ENCODE results near the gene NEU2. TPM values are rescaled to one million over a fixed set of nuclear protein-coding genes. Genes with fewer than 3 reads are reported as not detected.

NEU2 gene
- total RNA-seq, 1 experiment from 2014 or later: not detected

DNA sequence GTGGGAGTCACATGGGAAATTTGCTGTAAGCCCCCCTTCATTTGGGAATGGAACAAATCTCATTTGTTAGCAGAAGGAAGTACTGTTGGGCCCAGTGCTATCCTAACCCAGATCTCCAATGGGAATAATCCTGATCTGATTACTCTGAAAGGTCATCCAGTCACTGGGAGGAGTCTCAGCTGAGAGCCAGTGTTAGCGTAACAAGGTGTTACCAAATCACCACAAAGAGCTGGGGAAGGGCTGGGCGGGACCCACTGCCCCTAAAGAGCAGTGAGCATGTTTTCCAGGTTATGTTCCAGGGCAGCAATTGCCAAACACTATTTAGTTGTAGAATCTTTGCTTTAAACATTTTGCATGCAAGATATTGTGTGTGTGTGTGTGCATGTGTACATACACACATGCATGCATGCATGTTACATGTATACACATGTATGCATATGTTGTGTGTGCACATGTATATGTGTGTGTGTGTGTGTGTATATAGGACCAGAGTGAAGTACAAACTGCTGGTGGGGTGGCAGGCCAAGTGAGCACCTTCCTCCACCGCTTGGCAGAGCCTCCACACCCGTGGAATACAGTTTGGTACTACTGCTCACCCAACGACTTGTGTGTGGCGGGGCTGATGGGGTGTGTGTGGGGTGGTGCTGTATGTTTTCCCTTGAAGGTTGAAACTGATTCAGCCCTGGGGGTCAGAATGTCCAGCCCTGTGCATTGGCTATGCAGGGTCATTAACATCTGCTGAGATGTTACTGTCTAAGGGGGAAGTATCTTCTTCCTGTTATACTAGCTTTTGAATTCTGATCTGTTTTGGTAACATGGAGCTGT is 42.9 kb downstream of the NEU2 start:
- Histone ChIP-seq H3T11ph (ENCODE audit: low read length) (no peak overlapping the region), H3K9ac (ENCODE audit: extremely low read depth, insufficient read length, low read length) (no peak overlapping the region), H4K8ac (replicated peaks; ENCODE audit: insufficient read length, low read depth, low read length) (no peak overlapping the region), H3K27me3 (ENCODE audit: insufficient read depth, low read length) (no peaks in the 10 kb centered on the region), H4K91ac (ENCODE audit: insufficient read length, low read depth, low read length) (no peak overlapping the region), H2BK12ac (ENCODE audit: insufficient read length, low read depth, low read length) (no peak overlapping the region), H2BK120ac (ENCODE audit: low read depth, low read length, poor library complexity, severe bottlenecking) (no peak overlapping the region), H3K23ac (ENCODE audit: insufficient read length, low read depth, low read length) (no peak overlapping the region), H2BK15ac (ENCODE audit: low read depth, low read length) (no peak overlapping the region), H3K56ac (ENCODE audit: insufficient read length, low read depth, low read length) (no peak overlapping the region), H3K79me2 (ENCODE audit: insufficient read depth, low read length) (no peaks in the 10 kb centered on the region), H4K20me1 (ENCODE audit: control insufficient read depth, insufficient read depth, insufficient read length) (no peaks in the 10 kb centered on the region), H3K4me1 (ENCODE audit: insufficient read depth, low read length) (peaks cover 4% of the 10 kb centered on the region; the same call in 1 of the 2 replicates), H3K27ac (ENCODE audit: insufficient read length, low read depth, low read length) (no peak overlapping the region), H3K4ac (ENCODE audit: low read depth, low read length) (no peak overlapping the region), H3K9me3 (ENCODE audit: control insufficient read depth, low read depth, low read length) (no peaks in the 10 kb centered on the region), H3K79me1 (ENCODE audit: insufficient read depth, low read depth, low read length, poor library complexity, severe bottlenecking) (no peaks in the 10 kb centered on the region), H3K14ac (ENCODE audit: insufficient read depth, low read length) (no peak overlapping the region), H3K23me2 (ENCODE audit: insufficient read length, low read depth, low read length, poor library complexity, severe bottlenecking) (no peaks in the 10 kb centered on the region), H4K5ac (ENCODE audit: insufficient read length, low read depth, low read length) (no peak overlapping the region), H3K4me2 (ENCODE audit: insufficient read depth, insufficient read length, low read length) (no peak overlapping the region), H2BK5ac (ENCODE audit: insufficient read length, low read length) (no peak overlapping the region), H2BK20ac (ENCODE audit: low read depth, low read length, poor library complexity, severe bottlenecking) (no peak overlapping the region), H2AK5ac (ENCODE audit: insufficient read length, low read length) (no peak overlapping the region), H2AFZ (ENCODE audit: low read length) (no peak overlapping the region), H3K18ac (ENCODE audit: insufficient read length, low read depth, low read length) (no peak overlapping the region)
- H3K9me3 Mint-ChIP-seq: peaks cover 4 to 7% of the 10 kb centered on the region in 2 experiments; a peak in 3 of 5 replicates
- peaks cover 0 to 8% of the 10 kb centered on the region in 2 experiments; a peak in 3 of 4 replicates for H3K4me1 Mint-ChIP-seq
- no peaks in the 10 kb centered on the region for H3K27me3 Mint-ChIP-seq (ENCODE audit: low read depth)
- no peak for DNase-seq
- no CpG with 5 or more reads among the region's 6 CpGs for WGBS (ENCODE audit: extremely low coverage, insufficient read length, low lambda C conversion rate)
- H3K36me3 Mint-ChIP-seq (ENCODE audit: insufficient read depth in 1 of 3, low read depth in 3 of 3): no peaks in the 10 kb centered on the region
- TF ChIP-seq, protein P1, sequence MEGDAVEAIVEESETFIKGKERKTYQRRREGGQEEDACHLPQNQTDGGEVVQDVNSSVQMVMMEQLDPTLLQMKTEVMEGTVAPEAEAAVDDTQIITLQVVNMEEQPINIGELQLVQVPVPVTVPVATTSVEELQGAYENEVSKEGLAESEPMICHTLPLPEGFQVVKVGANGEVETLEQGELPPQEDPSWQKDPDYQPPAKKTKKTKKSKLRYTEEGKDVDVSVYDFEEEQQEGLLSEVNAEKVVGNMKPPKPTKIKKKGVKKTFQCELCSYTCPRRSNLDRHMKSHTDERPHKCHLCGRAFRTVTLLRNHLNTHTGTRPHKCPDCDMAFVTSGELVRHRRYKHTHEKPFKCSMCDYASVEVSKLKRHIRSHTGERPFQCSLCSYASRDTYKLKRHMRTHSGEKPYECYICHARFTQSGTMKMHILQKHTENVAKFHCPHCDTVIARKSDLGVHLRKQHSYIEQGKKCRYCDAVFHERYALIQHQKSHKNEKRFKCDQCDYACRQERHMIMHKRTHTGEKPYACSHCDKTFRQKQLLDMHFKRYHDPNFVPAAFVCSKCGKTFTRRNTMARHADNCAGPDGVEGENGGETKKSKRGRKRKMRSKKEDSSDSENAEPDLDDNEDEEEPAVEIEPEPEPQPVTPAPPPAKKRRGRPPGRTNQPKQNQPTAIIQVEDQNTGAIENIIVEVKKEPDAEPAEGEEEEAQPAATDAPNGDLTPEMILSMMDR (conservative IDR thresholded peaks at IDR 0.05): no peak
- H3K4me3 Mint-ChIP-seq: no peak overlapping the region
- no peak overlapping the region for H3K27ac Mint-ChIP-seq

All from H9 (cell line).